Fibroblast of lung (primary cell): ENCODE measurements around the gene ERVV-1. TPM values are rescaled to one million over a fixed set of nuclear protein-coding genes. Genes with fewer than 3 reads are reported as not detected.

ENCODE experiments used
- DNase-seq, 2 donors: peaks; one replicate each; pipeline versions ENCODE4 v3.0.0 to v3.0.0-alpha.2; 2010; ENCODE audit warnings: low read depth in 2 of 2
- H2AFZ ChIP-seq: 2 replicates; pipeline ENCODE4 v1.5.1; 2012; ENCODE audit warnings: low read length, control low read depth, inconsistent platforms
- H3K27ac ChIP-seq: 2 replicates; pipeline ENCODE4 v1.5.1; 2011; ENCODE audit warnings: low read length, control low read depth; ENCODE audit not compliant: insufficient read depth
- H3K27me3 ChIP-seq: 2 replicates; pipeline ENCODE4 v1.5.1; 2011; ENCODE audit warnings: mild to moderate bottlenecking, low read length; ENCODE audit not compliant: control insufficient read depth, insufficient read depth
- H3K36me3 ChIP-seq: 2 replicates; pipeline ENCODE4 v1.5.1; 2011; ENCODE audit warnings: low read length; ENCODE audit not compliant: control insufficient read depth, insufficient read depth
- H3K4me1 ChIP-seq: 2 replicates; pipeline ENCODE4 v1.5.1; 2011; ENCODE audit warnings: low read length; ENCODE audit not compliant: control insufficient read depth, insufficient read depth; ENCODE audit errors: extremely low read depth
- H3K4me2 ChIP-seq: 2 replicates; pipeline ENCODE4 v1.5.1; 2011; ENCODE audit warnings: low read length, control low read depth; ENCODE audit not compliant: insufficient read depth; ENCODE audit errors: extremely low read depth
- H3K4me3 ChIP-seq, 4 experiments: fragments of 200-600 bp in 1 of 4; sonication (generic) in 1 of 4; replicated peaks in 1 of 4; 2 replicates each; pipeline ENCODE4 v1.5.1; 2011 to 2016; ENCODE audit warnings: low read length in 4 of 4, low read depth in 3 of 4, mild to moderate bottlenecking in 3 of 4, control low read depth in 2 of 4, inconsistent platforms in 1 of 4, mixed read lengths in 1 of 4; ENCODE audit not compliant: insufficient read depth in 1 of 4; ENCODE audit errors: control extremely low read depth in 1 of 4
- H3K79me2 ChIP-seq: 2 replicates; pipeline ENCODE4 v1.5.1; 2012; ENCODE audit warnings: mild to moderate bottlenecking, low read length, inconsistent platforms; ENCODE audit not compliant: control insufficient read depth, insufficient read depth
- H3K9ac ChIP-seq: 2 replicates; pipeline ENCODE4 v1.5.1; 2011; ENCODE audit warnings: mild to moderate bottlenecking, low read length, control low read depth; ENCODE audit not compliant: insufficient read depth
- H3K9me3 ChIP-seq: 2 replicates; pipeline ENCODE4 v1.5.1; 2012; ENCODE audit warnings: low read depth, low read length; ENCODE audit not compliant: control insufficient read depth, insufficient read depth
- H4K20me1 ChIP-seq: 2 replicates; pipeline ENCODE4 v1.5.1; 2011; ENCODE audit warnings: low read length; ENCODE audit not compliant: control insufficient read depth, insufficient read depth; ENCODE audit errors: extremely low read depth
- CTCF ChIP-seq, 2 donors: IDR thresholded peaks in 1 of 2; conservative IDR thresholded peaks in 1 of 2; 1 replicate in 1 of 2; 2 replicates in 1 of 2; pipeline ENCODE4 v1.5.1; 2011 to 2012; ENCODE audit warnings: low read length in 2 of 2, control low read depth in 1 of 2, inconsistent platforms in 1 of 2, low read depth in 1 of 2, mild to moderate bottlenecking in 1 of 2
- EZH2 ChIP-seq: IDR thresholded peaks from 2 replicates; pipeline ENCODE4 v1.5.1; 2012; ENCODE audit warnings: low read length, control low read depth, mild to moderate bottlenecking; ENCODE audit errors: missing control alignments
- polyA plus RNA-seq, 2 donors: library from polyadenylated mRNA; depleted of rRNA in 1 of 2; stranded (reverse) in 1 of 2; unstranded in 1 of 2; fragments of >200 nt; gene quantifications; 2 replicates each; pipeline ENCODE4 v1.2.1, GENCODE V29; 2011 to 2012; ENCODE audit warnings: missing spikeins in 1 of 2
- total RNA-seq: library from RNA; depleted of rRNA; stranded (reverse); fragments of >200 nt; gene quantifications from 2 replicates; pipeline ENCODE4 v1.2.1, GENCODE V29; 2014

Gene ERVV-1
- total and polyA plus RNA-seq, 2 donors (not counting 1 experiment from before 2014, with no cell fraction given): 0.03 TPM; not detected in 1

GRCh38 chr19:52987221-52987620 lies 26.5 kb upstream of the ERVV-1 start:
- no peaks in the 10 kb centered on the region for H3K36me3 ChIP-seq
- no peak overlapping the region for H3K4me3 ChIP-seq
- no peak overlapping the region for H3K4me2 ChIP-seq
- H3K79me2 ChIP-seq: no peaks in the 10 kb centered on the region
- H3K27me3 ChIP-seq: no peaks in the 10 kb centered on the region
- no peak for TF ChIP-seq CTCF (conservative IDR thresholded peaks at IDR 0.05 in 1 of 2, IDR thresholded peaks at IDR 0.05 in 1 of 2; ENCODE audit: low read depth in 1 of 2, low read length in 2 of 2)
- no peak for TF ChIP-seq EZH2
- no peak overlapping the region for H3K27ac ChIP-seq
- H3K4me1 ChIP-seq: no peaks in the 10 kb centered on the region
- H4K20me1 ChIP-seq: no peaks in the 10 kb centered on the region
- no peak overlapping the region for H2AFZ ChIP-seq
- H3K9me3 ChIP-seq: no peaks in the 10 kb centered on the region
- no peak for DNase-seq
- H3K9ac ChIP-seq: no peak overlapping the region

DNA sequence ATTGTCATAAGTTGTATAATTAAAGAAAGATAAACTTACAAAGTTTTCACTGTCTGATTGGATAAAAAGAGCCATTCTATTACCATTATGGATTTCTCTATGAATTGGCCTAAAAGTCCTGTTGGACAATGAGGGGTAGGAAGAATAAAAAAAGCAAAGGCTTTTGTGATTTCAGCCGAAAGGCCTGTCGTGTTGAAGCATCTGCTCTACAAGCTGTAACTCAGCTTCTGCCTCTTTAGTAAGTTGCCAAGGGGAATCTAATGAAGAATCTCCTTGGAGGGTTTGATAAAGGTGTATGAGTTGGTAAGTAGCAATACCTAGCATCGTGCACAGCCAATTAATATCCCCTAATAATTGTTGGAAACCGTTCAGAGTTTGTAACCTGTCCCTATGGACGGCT lies 25.2 kb upstream of the ERVV-1 start:
- TF ChIP-seq EZH2 (no peak), CTCF (conservative IDR thresholded peaks at IDR 0.05 in 1 of 2, IDR thresholded peaks at IDR 0.05 in 1 of 2; ENCODE audit: low read depth in 1 of 2, low read length in 2 of 2) (no peak)
- Histone ChIP-seq H3K4me3 (no peak overlapping the region), H3K9ac (no peak overlapping the region), H3K9me3 (no peaks in the 10 kb centered on the region), H3K4me2 (no peak overlapping the region), H3K27me3 (no peaks in the 10 kb centered on the region), H3K79me2 (no peaks in the 10 kb centered on the region), H3K4me1 (no peaks in the 10 kb centered on the region), H3K27ac (no peak overlapping the region), H4K20me1 (no peaks in the 10 kb centered on the region), H2AFZ (no peak overlapping the region), H3K36me3 (no peaks in the 10 kb centered on the region)
- DNase-seq: no peak

- no peaks in the 10 kb centered on the region for H3K36me3 ChIP-seq
- no peaks in the 10 kb centered on the region for H3K27me3 ChIP-seq
- H3K4me1 ChIP-seq: no peaks in the 10 kb centered on the region
- DNase-seq: no peak
- no peak overlapping the region for H3K4me3 ChIP-seq
- H3K27ac ChIP-seq: no peak overlapping the region
- TF ChIP-seq EZH2 (no peak), CTCF (conservative IDR thresholded peaks at IDR 0.05 in 1 of 2, IDR thresholded peaks at IDR 0.05 in 1 of 2; ENCODE audit: low read depth in 1 of 2, low read length in 2 of 2) (no peak)
- H3K9me3 ChIP-seq: no peaks in the 10 kb centered on the region
- H3K4me2 ChIP-seq: no peak overlapping the region
- H3K79me2 ChIP-seq: no peaks in the 10 kb centered on the region
- no peaks in the 10 kb centered on the region for H4K20me1 ChIP-seq
- H3K9ac ChIP-seq: no peak overlapping the region
- no peak overlapping the region for H2AFZ ChIP-seq
Observed at GRCh38 chr19:52990759-52991418, 22.8 kb upstream of the ERVV-1 start.
